Osteocyte (in vitro differentiated cells): ENCODE results near the gene SLC25A11. TPM values are rescaled to one million over a fixed set of nuclear protein-coding genes. Genes with fewer than 3 reads are reported as not detected.

Source experiments
- DNase-seq: peaks from one replicate; pipeline ENCODE4 v3.0.0; 2021; ENCODE audit warnings: mixed read lengths; ENCODE audit not compliant: unreplicated experiment; ENCODE audit errors: extremely low spot score
- H3K27ac Mint-ChIP-seq: one replicate; pipeline ENCODE4 v1.8.0; 2021; ENCODE audit warnings: mild to moderate bottlenecking, mixed read lengths; ENCODE audit not compliant: unreplicated experiment
- H3K27me3 Mint-ChIP-seq: one replicate; pipeline ENCODE4 v1.8.0; 2021; ENCODE audit warnings: mixed read lengths; ENCODE audit not compliant: unreplicated experiment
- H3K36me3 Mint-ChIP-seq: one replicate; pipeline ENCODE4 v1.8.0; 2021; ENCODE audit warnings: mixed read lengths; ENCODE audit not compliant: unreplicated experiment
- H3K4me1 Mint-ChIP-seq: one replicate; pipeline ENCODE4 v1.8.0; 2021; ENCODE audit warnings: mixed read lengths; ENCODE audit not compliant: unreplicated experiment
- H3K4me3 Mint-ChIP-seq: one replicate; pipeline ENCODE4 v1.8.0; 2021; ENCODE audit warnings: mild to moderate bottlenecking, moderate library complexity, mixed read lengths; ENCODE audit not compliant: unreplicated experiment
- H3K9me3 Mint-ChIP-seq: one replicate; pipeline ENCODE4 v1.8.0; 2021; ENCODE audit warnings: mixed read lengths; ENCODE audit not compliant: unreplicated experiment
- CTCF ChIP-seq: fragments of 200-600 bp; sonication (generic); IDR thresholded peaks from 2 replicates; pipeline ENCODE4 v1.5.0; 2021; ENCODE audit warnings: antibody characterized with exemption, mild to moderate bottlenecking, moderate library complexity
- total RNA-seq: library from RNA; stranded (reverse); gene quantifications from 2 replicates; pipeline ENCODE4 v1.2.1, GENCODE V29; 2021

The SLC25A11 gene
- total RNA-seq, 1 donor from 2014 or later: 59.6 TPM

- peak overlapping the region; percentile 23 for H3K4me3 Mint-ChIP-seq
These were observed 25.6 kb upstream of the SLC25A11 start for GRCh38 chr17:4965311-4965986.

GRCh38 chr17:4960279-4960922, 20.6 kb upstream of the SLC25A11 start:
- no peaks in the 10 kb centered on the region for H3K9me3 Mint-ChIP-seq
- H3K36me3 Mint-ChIP-seq: peaks cover 22% of the 10 kb centered on the region
- H3K4me3 Mint-ChIP-seq: no peak overlapping the region
- H3K27ac Mint-ChIP-seq: no peak overlapping the region
- H3K27me3 Mint-ChIP-seq: no peaks in the 10 kb centered on the region
- DNase-seq: no peak
- H3K4me1 Mint-ChIP-seq: peaks cover 2% of the 10 kb centered on the region
- no peak for TF ChIP-seq CTCF

More at GRCh38 chr17:4965311-4965986, 25.6 kb upstream of the SLC25A11 start:
- DNase-seq: no peak
- no peak for TF ChIP-seq CTCF
- Mint-ChIP-seq H3K27me3 (no peaks in the 10 kb centered on the region), H3K27ac (no peak overlapping the region), H3K36me3 (peaks cover 19% of the 10 kb centered on the region), H3K4me1 (peaks cover 28% of the 10 kb centered on the region), H3K9me3 (no peaks in the 10 kb centered on the region)

GRCh38 chr17:4959261-4959965, 19.6 kb upstream of the SLC25A11 start:
- Mint-ChIP-seq H3K36me3 (peaks cover 19% of the 10 kb centered on the region), H3K4me1 (no peaks in the 10 kb centered on the region), H3K4me3 (no peak overlapping the region), H3K9me3 (no peaks in the 10 kb centered on the region), H3K27ac (no peak overlapping the region), H3K27me3 (no peaks in the 10 kb centered on the region)
- TF ChIP-seq CTCF: no peak
- no peak for DNase-seq

- Mint-ChIP-seq H3K9me3 (no peaks in the 10 kb centered on the region), H3K36me3 (peaks cover 19% of the 10 kb centered on the region), H3K4me3 (no peak overlapping the region), H3K27me3 (no peaks in the 10 kb centered on the region), H3K27ac (no peak overlapping the region), H3K4me1 (peaks cover 10% of the 10 kb centered on the region)
- no peak for TF ChIP-seq CTCF
- DNase-seq: no peak
These were observed 18.3 kb upstream of the SLC25A11 start for GRCh38 chr17:4958102-4958501.

- Mint-ChIP-seq H3K27me3 (no peaks in the 10 kb centered on the region), H3K4me3 (no peak overlapping the region), H3K36me3 (peaks cover 17% of the 10 kb centered on the region), H3K27ac (no peak overlapping the region), H3K4me1 (peaks cover 13% of the 10 kb centered on the region), H3K9me3 (no peaks in the 10 kb centered on the region)
- TF ChIP-seq CTCF: no peak
- DNase-seq: no peak
These were observed 16.7 kb upstream of the SLC25A11 start for GRCh38 chr17:4956493-4957061.
